SIG-M5 treated with dmso at 0.1 percent for 504 hours (cell line): ENCODE results near the gene IQGAP2.
"Not testable (repeated sequence)": the region's sequence is repeated elsewhere in the genome, so short reads cannot be mapped to it uniquely, and the experiment has no call there.

Experiments
- DNase-seq: peaks from one replicate; lab custom pipeline; 2025; ENCODE audit not compliant: unreplicated experiment; lab: John Stamatoyannopoulos, UW

Gene IQGAP2

DNA sequence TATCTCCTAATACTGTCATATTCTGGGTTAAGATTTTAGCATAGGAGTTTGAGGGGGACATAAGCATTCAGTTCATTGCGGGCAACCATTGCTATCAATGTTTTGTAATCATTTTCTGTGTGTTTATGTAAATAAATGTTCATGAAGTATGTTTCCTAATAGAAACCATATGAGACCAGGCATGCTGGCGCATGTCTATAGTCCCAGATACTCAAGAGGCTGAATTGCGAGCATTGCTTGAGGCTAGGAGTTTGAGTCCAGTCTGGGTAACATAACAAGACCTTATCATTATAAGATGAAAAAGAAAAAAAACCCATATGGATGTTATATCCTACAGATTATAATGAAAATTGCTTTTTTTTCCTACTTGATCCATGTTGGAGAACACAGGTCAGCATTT is 129.0 kb downstream of the IQGAP2 start:
- no peak for DNase-seq

DNA sequence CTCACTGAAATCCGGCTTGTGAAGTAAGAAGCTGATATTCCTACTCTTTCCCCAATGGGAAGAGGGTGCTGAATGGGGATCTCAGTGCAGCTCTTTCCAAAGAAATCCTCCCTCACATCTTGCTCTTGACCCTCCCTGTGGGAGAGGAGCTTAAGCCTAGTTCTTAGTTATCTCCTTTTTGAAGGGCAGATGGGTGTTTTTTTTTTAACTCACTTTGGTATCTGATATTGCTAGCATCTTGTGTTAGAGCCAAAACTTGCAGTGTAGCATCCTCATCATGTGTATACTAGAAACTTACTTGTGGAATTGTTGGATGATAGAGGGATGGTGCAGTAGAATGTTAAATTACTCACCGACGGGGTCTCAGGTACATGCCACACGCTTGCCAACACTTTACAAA is 129.9 kb downstream of the IQGAP2 start:
- no peak for DNase-seq

DNA sequence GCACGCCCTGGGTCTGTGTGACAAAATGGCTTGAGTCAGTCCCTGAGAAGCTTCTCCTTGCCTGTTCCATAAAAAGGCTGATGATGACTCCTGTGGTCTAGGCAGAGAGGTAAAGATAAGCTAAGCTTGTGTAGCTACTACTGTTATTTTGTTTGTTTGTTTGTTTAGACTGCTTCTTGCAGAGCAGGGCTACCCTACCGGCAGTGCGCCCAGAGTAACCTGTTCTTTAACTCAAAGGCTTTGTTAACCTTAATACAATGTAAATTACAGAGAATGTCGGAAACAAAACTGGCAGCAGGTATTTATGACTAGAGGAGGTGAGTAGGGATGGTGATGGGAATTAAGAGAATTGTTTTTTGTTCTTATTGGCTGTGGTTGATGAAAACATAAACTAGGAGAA is 132.5 kb downstream of the IQGAP2 start:
- no peak for DNase-seq

DNA sequence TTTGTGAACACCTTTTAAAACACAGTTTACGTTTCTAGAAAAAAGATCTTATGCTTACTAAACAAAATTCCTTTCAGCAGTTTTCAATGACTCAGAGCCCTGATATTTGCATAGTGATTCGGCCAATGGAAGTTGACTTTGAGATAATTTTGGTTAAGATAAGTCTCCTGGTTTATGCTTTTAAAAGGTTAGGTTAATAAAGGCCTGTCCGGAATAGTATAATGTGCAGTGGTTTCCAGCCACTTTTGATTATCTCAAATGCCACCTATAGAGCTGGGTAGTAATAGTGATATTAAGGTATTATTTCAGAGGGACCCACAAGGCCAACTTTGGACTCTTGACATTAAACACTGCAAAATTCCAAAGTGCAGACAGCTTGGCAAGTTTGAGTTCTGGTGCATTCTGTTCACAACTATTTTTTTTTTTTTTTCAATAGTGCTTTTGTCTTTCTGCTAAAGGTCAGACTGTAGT is 134.0 kb downstream of the IQGAP2 start:
- no peak for DNase-seq

DNA sequence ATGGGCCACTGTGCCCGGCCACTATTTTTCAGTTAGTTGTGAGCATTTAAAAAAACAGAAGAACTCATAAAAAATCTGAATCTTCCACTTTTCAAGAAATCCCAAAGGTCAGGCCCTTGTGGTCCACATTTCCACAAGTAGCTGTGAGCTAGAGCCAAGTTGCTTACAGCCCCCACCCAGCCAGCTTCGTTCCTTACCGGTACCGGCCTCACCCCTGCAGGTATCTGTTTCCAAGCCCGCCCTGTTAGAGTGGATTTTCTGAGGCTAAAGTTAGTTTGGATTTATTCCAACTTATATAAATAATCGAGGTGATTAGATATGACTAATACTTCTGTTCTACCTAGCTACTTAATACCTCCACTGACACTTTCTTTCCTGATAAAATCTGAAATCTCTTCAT is 139.2 kb downstream of the IQGAP2 start:
- no peak for DNase-seq

DNA sequence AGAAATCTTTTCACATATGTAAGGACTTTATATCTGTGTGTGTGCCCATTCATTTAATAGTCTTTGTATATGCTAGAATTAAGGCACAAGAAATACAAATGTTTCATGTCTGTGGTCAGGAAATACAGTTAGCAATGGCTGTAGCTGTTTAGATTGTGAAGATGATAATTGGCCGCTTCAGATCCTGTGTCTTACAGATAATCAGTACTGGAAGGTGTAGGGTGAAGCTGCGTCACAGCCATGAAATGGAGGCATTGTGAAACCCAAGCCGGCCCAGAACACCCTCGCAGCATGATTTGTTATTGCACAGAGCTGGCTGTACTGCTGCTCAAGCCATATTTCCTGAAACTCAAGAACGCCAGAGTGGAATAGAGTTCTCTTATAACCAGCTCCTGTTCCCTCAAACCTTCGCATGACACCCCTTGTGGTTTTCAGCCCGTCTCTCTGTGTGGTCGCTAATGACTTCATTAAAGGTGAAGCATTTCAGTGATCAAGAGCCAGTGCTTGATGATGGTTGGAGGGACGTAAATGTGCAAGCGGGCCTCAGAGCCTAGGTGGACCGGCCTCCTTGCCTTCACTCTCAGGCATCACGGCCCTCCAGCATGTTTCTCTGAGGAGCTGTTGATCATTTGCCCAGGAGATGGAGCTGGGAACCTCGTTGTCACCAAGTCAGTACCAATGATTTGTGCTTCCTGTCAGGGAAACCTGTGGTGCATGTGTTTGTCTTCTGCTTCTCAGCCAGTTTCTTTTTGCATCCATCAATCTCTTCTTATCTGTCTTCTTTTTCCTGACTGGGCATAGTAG is 140.0 kb downstream of the IQGAP2 start:
- peak; percentile 10 for DNase-seq

DNA sequence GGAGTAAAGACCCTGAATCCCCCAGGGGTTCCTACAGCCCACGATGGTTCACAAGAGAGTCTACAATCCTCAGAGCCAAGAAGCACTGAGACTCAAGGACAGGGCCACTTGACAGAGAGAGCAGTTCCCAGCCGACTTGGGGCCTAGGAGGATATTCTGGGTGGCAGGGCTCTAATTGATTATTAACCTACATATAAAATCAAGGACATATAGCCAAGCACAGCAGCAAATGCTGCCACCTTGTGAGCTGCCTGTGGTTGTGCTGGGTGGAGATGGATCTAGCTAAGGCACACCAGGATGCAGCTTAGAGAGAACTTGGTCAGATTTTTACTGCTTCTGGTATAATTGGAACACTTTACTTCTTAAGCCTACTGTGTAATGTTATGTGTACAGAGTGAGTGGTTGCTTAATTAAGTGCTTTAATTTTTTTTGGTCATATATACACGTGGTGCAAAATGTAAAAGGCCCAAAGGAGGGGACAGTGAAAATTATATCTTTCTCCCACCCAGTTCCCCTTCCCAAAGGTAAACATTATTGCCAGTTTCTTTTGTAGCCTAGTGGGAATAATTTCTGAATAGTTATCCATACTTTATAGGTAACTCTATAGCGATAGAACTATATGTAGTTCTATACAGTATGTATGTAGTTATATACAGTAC is 141.3 kb downstream of the IQGAP2 start:
- DNase-seq, result peak; percentile 44

DNA sequence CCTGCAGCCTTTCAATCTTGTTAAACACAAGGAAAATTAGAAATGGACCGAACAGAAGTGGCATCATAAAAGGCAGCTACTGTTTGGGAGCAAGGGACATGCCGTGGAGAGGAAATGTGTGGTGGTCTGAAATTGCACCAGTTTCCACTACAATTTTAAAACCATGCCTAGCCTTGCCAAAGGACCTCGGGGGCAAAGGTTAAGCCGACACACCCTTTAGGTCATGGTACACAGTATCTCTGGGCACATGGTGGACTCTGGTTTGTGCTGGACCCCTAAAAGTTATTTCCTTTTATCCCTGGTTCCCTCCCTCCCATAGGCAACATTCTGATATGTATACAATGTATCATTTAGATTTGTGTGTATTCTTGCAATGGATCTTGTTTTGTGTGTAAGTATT is 142.1 kb downstream of the IQGAP2 start:
- no peak for DNase-seq

DNA sequence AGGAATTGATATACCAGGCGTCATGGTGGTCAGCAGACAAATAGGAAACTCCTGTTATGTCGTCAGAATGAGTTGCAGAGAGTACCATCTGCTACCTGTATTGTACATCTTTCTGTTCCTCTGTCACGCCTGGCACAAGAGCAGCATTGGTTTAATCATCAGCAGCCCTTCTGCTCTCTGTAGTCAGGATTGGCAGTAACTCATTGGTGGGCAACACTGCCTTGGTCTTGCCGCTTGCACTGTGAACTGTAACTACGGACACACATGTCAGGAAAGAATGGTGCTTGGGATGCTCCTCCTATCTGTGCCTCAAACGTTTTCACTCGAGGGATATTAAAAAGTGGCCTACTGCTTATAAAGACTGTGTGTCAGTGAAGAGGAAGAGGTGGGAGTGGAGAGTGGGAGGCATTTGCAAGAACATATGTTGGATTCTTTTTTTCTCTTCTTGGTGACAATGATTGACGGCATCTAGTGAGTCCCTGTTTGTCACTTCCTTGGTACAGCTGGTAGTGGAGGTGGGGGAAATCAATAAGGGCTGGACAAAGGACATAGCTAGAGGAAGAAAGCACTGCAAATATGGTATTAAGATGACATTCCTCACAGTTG is 143.5 kb downstream of the IQGAP2 start:
- no peak for DNase-seq

DNA sequence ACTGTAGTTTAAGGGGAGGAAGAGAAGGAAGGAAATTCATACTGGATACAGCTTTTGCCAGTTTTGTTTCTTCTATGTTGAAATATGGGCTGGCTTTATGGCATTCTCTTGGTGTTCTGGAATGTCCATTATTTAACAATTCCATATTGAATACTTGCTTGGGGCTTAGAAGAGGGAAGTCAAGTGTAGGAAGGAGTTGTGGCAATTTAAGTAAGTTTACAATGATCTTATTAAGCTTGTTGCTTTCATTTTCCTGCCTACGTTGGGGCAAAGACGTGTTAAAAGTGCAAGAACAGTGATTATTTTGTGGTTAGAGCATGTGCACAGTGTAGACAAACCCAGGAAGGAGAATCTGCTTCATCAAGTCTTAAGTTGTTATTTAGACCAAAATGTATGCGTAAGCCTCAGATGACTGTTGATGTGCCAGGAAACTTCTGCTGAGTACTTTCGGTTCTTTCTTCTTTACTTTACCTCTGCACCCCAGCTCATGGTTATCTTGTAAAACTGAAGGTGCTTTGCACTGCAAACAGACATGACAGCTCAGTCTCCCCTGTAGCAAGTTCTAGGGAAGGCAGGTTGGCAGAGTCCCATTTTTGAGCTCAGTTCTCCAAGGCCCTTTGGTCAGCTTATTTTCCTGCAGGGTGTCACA is 144.3 kb downstream of the IQGAP2 start:
- peak; percentile 21 for DNase-seq

DNA sequence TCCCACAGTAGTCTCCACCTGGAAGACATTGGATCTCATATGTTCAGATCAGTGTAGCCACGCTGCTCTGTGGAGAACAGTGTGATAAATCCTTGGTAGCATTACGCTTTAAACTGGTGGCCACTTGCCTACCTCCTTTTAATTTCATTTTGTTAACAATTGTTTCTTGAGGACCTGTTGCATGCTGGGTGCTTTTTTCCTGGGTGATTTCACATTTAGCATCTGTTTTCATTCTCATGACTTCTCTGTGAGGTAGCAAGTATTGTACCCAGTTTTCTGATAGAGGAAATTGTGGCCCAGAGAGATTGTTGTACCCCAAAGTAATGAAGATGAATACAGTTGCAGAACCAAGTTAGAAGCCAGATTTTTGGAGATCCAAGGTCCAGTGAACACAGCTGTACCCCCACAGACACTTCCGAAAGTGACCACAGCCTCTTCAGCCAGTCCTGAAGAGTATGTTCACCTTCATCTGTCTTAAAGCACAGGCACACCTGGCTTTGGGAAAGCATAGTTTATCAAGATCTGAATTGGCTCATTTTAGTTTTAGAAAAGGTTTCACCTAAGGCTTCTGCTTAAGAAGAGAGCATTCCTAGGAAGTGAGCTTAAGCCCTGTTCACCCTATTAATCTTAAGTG is 144.9 kb downstream of the IQGAP2 start:
- DNase-seq, result no peak

DNA sequence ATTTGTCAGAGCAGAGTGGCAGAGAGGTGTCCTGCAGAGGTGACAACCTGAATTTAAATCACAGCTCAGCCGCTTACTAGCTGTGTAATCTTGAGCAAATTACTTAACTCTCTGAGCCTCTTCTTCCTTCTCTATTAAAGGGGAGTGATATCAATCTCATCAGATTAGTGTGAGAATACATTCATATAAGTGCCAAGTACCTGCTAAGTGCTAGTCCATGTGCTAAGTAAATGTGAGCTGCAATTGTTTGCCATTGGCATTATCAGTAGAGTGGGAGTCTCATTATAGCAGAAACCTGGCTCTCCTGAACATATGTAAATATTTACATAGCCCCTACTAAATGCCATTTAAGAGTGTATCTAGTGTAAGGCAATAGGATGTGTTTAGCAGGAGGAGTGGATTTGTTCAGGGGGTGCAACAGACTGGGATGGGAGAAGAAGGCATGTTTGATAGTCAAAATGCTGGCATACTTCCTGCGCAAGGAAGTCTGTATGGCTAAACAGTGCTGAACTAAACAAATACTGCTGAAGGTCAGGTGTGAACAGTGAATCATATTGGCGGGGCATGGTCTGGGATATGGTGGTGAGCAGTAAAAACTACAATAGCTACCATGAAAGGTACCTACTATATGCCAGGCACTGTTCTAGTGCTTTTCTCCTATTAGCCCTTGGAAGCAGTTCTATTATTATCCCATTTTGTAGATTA is 145.6 kb downstream of the IQGAP2 start:
- no peak for DNase-seq

DNA sequence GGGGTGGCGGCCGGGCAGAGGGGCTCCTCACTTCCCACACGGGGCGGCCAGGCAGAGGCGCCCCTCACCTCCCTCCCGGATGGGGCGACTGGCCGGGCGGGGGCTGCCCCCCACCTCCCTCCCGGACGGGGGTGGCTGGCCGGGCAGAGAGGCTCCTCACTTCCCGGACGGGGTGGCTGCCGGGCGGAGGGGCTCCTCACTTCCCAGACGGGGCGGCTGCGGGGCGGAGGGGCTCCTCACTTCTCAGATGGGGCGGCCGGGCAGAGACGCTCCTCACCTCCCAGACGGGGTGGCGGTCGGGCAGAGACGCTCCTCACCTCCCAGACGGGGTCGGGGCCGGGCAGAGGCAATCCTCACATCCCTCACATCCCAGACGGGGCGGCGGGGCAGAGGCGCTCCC is 147.8 kb downstream of the IQGAP2 start:
- not testable (repeated sequence) for DNase-seq

DNA sequence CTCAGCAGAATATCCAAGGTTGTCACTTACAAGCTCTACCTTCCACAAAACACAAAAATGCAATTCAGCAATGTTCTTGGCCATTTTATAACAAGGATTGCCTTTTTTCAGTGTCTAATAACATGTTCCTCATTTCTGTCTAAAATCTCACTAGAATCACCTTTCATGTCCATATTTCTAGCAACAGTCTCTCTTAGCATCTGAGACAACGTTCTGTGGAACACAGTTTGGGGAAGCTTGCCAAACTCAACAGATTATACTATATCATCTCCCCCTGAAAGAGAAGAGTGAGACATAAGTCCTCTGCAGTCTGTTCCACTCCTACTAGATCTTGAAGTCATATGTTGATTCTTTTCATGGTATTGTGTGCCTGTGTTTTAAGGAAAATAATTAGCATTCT is 149.5 kb downstream of the IQGAP2 start:
- no peak for DNase-seq

DNA sequence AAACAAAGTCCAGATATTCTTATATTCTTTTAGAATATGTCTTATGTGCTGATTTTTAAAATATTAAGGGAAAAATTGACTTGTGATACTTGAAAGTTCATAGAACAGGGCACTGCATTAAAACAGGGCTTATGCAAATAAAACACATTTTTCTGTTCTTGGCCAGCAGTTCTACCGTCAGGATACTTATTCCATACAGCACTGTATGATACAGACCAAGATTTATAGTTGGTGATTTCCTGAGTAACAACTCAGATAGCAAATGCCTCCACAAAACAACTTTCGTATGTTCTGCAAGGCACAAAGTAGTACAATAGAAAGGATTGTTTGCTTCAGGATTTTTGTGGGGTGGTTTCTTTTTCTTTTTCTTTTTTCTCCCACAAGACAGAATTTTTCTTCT is 150.2 kb downstream of the IQGAP2 start:
- no peak for DNase-seq

DNA sequence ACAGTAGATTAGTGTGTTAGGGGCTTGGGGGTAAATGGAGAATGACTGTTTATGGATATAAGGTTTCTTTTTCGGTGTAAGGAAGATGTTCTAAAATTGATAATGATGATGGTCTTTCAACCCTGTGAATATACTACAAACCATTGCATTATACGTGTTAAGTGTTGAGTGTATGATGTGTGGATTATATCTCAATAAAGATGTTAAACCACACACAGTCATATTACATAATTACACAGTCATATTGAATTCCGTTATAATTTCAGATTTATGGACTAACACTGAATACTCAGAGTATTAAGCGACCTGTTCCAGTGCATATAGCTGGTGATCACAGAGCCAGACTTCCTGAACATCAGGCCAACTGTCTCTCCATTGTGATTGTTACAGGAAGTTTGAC is 152.0 kb downstream of the IQGAP2 start:
- DNase-seq, result no peak

DNA sequence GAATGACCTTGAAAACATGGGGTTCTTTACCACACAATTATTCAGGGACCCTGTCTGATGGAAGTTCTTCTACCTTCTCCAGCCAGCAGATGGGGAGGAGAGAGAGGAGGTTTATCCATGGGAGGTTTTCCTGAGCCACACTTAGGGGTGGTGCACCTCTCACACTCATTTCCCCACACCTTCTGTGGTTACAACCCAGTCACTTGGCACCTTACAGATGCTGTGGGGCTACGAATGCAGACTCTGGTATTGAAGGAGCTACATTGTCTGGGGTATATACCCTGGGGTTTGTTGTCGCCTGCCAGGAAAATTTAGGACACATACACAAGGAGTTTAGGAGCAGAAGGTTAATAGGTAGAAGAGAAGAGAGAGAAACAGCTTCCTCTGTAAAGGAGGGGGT is 152.6 kb downstream of the IQGAP2 start:
- no peak for DNase-seq

DNA sequence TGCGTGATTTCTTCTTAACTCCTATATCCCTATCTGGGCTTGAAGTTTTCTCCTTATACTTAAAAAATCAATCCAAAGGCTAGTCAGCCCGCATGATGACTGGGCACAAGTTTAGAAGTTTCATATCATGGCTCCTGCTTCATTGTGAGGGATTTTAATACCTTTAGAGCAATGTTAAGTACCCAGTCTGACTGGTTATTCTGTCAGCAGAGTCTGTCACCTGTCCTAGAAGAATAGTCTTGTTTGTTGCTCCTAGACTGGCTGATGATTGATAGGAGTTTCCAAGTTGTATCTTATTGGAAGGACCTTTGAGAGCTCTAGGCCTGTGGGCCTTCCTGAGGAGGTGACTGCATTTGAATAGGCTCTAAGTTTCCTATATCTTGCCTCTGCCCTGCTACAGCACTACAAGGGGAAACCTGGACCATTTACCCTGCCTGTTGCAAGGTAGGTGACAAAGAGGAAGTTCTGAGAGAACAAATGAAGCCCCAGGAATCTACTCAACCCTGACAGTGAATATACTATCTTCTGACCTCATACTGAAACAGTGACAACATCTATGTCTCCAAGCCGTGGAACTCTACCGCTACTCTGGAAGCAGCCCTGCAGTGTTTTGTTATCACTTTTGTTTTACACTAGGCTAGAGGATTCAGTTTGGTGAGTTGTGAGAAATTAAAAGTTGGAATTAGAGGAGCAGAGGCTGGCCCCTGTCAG is 153.6 kb downstream of the IQGAP2 start:
- DNase-seq, result no peak

DNA sequence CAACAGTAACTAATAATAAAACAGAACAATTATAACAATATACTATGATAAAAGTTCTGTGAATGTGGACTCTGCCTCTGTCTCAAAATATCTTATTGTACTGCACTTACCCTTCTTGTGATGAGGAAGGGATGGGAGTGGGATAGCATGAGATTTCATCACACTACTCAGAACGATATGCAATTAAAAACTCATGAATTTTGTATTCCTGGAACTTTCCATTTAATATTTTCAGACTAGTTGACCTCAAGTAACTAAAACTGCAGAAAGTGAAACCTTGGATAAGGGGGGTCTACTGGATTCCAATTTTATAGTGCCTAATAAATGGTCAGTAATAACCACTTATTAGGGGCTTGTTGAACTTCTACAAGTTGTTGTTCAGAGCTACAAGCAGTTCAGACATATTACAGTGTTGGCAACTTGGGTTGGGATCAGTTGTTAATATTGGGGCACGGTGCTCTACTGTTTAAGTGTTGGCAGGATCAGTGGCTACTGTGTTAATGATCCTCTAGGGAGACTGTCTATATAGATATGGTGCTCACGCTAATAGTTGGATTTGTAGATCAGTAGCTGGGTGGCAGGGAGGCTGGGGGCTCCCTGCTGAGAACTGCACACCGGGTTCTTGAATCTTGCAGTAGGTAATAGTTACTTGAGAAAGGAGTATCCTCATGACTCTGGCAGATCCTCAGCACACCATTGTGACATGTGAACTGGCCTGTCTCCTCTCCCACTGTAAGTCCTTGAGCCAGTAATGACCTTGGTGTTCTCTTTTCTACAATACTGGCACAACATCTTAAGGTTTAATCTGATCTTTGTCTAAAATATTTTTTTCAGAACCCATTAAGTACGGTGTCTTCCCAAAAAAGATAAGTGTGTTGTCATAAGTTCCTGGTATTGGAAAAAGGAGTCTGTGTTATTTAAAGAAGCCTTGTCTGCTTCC is 158.1 kb downstream of the IQGAP2 start:
- DNase-seq, result no peak
